GM19468 (cell line): ENCODE results near the gene CCSER1.
A peak's percentile ranks its signal among the peaks of the same experiment; 100 is the strongest.
"Not testable (repeated sequence)": the region's sequence is repeated elsewhere in the genome, so short reads cannot be mapped to it uniquely, and the experiment has no call there.

ENCODE experiments used
- ATAC-seq: cut with Tn5 transposase; IDR thresholded peaks from one replicate; pipeline ENCODE4 v1.9.1; 2021; ENCODE audit warnings: mild to moderate bottlenecking, moderate library complexity, moderate number of reproducible peaks; ENCODE audit not compliant: unreplicated experiment; ENCODE audit errors: extremely low read depth

The CCSER1 gene

GRCh38 chr4:90614371-90614770, 487.2 kb downstream of the CCSER1 start:
- no peak for ATAC-seq

- ATAC-seq = no peak
These were observed 493.9 kb downstream of the CCSER1 start for GRCh38 chr4:90621080-90621479.

- ATAC-seq = no peak
These were observed 497.6 kb downstream of the CCSER1 start for GRCh38 chr4:90624781-90625180.

GRCh38 chr4:90641861-90642599, 514.8 kb downstream of the CCSER1 start:
- ATAC-seq = no peak

GRCh38 chr4:90643156-90643555, 516.0 kb downstream of the CCSER1 start:
- ATAC-seq = no peak

GRCh38 chr4:90648311-90648710, 521.1 kb downstream of the CCSER1 start:
- ATAC-seq = no peak

- ATAC-seq = no peak
These were observed 521.6 kb downstream of the CCSER1 start for GRCh38 chr4:90648791-90649190.

- ATAC-seq = no peak
These were observed 533.5 kb downstream of the CCSER1 start for GRCh38 chr4:90660672-90661071.

GRCh38 chr4:90670183-90670582, 543.0 kb downstream of the CCSER1 start:
- no peak for ATAC-seq

GRCh38 chr4:90689739-90690138, 562.5 kb downstream of the CCSER1 start:
- no peak for ATAC-seq

- no peak for ATAC-seq
These were observed 568.2 kb downstream of the CCSER1 start for GRCh38 chr4:90695411-90695810.

GRCh38 chr4:90705501-90705900, 578.3 kb downstream of the CCSER1 start:
- ATAC-seq = not testable (repeated sequence)

- ATAC-seq = peak; percentile 51
These were observed 588.0 kb downstream of the CCSER1 start for GRCh38 chr4:90715242-90715641.

- no peak for ATAC-seq
These were observed 591.7 kb downstream of the CCSER1 start for GRCh38 chr4:90718931-90719330.

- ATAC-seq = no peak
These were observed 600.7 kb downstream of the CCSER1 start for GRCh38 chr4:90727938-90728337.

- no peak for ATAC-seq
These were observed 603.6 kb downstream of the CCSER1 start for GRCh38 chr4:90730752-90731151.

GRCh38 chr4:90733211-90733610, 606.0 kb downstream of the CCSER1 start:
- ATAC-seq = no peak

GRCh38 chr4:90745176-90745575, 618.0 kb downstream of the CCSER1 start:
- no peak for ATAC-seq

GRCh38 chr4:90753068-90753467, 625.9 kb downstream of the CCSER1 start:
- no peak for ATAC-seq

GRCh38 chr4:90757534-90758060, 630.4 kb downstream of the CCSER1 start:
- ATAC-seq = no peak

- ATAC-seq = no peak
These were observed 632.9 kb downstream of the CCSER1 start for GRCh38 chr4:90760059-90760458.

- ATAC-seq = no peak
These were observed 639.6 kb downstream of the CCSER1 start for GRCh38 chr4:90766837-90767236.
